Suppressor macrophage (primary cell): ENCODE data around the gene ADGRF1.
"Not testable (repeated sequence)": the region's sequence is repeated elsewhere in the genome, so short reads cannot be mapped to it uniquely, and the experiment has no call there.

Experiments used
- DNase-seq, 4 experiments: peaks; one replicate each; pipeline ENCODE4 v3.0.0-alpha.2; 2020 to 2022
- total RNA-seq, 17 experiments: gene quantifications; one replicate each; lab custom pipeline; 2026; ENCODE audit warnings: mixed read lengths in 6 of 17, inconsistent platforms in 3 of 17; lab: John Stamatoyannopoulos, UW

The ADGRF1 gene
- total RNA-seq: 0 to 4.2 (median 0) reads per million in 17 experiments

DNA sequence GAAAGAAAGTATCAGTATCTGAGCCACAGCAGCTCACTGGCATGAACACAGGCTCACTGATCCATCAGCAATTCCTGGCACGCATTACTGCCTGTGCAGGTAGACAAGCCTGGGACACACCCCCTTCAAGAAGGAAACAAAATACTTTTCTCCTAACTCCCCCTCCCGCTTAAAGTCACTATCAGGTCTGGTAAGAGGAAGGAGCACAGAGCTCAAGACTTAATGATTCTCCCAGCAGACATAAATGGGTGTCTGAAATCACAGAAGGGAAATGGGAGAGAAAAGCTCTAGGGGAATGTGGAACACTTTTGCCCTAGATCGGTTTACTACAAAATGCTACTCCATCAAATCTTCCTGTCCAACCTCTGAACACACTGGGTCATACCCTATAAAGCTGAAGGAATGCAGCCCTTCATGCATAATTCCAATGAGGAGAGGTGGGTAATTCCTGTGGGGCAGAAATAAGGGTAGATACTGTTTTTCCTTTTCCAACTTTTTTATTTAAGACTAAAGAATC lies at the start of gene ADGRF1:
TSS of gene ADGRF1 (minus strand) at position 58 of the 517 bp plus-strand sequence. CDS start 13,271 bp downstream, outside the sequence.
- DNase-seq: no peak

DNA sequence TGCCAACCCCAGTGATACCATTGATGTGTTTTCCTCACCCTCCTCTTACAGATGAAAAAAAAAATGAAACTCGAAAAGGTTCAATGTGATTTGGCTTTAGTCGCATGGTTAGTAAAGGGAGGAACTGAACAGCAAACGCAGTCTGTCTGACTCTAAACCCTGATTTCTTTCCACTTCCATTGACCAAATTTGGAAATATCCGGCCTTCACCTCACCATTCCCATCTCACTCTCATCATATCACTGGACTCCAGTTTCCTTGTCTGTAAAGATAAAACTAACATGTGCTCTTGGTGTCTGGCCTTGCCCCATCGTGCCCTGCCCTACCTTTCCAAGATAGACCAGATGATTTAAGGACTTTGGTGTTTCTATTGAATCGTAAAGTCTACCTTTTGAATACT lies 48.7 kb upstream of the ADGRF1 start:
- DNase-seq: no peak

DNA sequence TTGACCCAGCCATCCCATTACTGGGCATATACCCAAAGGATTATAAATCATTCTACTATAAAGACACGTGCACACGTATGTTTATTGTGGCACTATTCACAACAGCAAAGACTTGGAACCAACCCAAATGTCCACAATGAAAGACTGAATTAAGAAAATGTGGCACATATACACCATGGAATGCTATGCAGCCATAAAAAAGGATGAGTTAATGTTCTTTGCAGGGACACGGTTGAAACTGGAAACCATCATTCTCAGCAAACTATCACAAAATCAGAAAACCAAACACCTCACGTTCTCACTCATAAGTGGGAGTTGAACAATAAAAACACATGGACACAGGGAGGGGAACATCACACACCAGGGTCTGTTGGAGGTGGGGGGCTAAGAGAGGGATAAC lies 47.3 kb upstream of the ADGRF1 start:
- DNase-seq: not testable (repeated sequence)

DNA sequence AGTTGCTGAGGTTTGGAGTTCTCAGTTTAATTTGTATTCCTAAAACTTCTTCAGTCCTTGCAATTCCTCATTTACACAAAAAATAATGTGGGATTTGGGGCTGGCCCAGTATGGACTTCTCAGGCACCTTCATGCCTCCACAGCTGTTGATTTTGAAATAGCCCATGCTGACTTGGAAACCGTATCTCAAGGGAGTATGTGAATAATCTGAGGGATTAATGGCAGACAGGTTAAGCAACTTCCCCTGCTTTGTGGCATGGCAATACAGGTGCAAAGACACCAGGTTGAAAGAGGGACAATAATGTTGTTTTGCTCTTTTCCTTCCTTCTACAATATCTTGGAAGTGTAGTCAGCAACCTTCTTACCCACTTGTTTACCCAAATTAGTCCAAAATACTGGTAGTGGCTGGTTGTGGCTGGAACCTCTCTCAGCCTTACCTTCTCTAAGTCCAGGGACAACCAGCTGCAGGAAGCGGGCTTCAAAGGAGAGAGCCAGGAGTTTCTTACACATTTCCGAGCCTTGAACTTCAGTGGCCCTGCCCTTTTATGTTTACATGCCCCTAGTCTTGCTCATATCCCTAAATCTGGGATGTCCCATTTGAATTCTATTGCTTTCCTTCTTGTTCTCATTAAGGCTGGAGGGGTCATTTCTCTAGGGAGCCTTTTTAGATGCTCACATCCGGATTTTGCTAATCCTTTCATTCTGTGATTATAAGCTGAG lies 44.1 kb upstream of the ADGRF1 start:
- no peak for DNase-seq

DNA sequence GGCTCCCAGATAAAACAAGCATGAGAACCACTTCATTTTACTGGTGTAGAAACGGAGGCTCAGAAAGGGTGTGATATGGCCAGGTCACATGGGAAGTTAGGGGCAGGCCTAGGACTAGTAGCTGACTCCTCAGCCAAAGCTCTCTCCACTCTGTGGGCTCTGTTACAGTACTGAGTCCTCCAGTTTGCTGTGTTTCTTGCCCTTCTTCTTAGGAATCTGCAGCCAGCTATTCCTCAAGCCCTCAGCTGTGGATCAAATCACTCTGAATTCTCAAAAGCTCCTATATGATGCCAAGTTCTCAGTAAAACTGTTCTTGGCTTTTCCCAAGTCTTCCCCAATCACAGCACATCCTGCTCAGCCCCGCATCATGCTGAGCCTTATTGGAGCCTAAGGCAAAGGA lies 42.5 kb upstream of the ADGRF1 start:
- no peak for DNase-seq

DNA sequence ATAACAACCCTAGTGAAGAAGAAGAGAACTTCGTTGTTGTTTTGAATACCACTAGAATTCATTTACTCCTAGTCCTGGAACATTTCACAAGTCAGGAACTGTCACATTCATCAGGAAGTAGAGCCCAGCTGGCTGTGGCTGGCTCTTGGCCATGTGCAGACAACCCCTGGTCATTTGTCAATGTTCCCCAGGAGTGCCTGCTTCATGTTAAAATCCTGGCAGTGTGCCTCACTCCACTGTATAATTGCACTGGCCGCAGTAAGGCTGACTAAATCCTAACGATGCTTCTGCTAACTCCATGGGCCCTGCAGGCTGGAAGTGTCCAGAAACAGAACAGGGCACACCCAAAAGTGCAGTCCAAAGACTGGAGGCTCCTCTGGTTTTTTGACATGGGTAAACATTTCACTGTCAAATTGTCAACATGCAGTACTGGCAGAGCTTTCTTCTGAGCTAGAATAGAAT lies 41.5 kb upstream of the ADGRF1 start:
- peak; percentile 69 to 80 (median 76) for DNase-seq

DNA sequence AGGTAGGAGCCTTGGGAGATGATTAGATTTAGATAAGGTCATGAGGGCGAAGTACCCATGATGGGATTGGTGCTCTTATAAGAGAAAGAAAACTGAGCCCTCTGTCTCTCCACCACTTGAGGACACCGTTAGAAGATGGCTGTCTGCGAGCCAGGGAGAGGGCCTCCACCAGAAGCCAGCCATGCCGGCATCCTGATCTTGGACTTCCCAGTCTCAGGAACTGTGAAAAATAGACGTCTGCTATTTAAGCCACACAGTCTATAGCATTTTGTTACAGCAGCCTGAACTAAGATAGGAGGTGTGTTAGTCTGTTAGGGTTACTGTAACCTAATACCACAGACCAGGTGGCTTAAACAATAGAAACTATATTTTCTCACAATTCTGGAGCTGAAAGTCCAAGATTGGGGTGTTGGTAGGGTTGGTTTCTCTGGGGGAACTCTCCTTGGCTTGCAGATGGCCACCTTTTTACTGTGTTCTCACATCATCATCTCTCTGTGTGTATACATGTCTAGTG lies 38.0 kb upstream of the ADGRF1 start:
- DNase-seq: no peak

DNA sequence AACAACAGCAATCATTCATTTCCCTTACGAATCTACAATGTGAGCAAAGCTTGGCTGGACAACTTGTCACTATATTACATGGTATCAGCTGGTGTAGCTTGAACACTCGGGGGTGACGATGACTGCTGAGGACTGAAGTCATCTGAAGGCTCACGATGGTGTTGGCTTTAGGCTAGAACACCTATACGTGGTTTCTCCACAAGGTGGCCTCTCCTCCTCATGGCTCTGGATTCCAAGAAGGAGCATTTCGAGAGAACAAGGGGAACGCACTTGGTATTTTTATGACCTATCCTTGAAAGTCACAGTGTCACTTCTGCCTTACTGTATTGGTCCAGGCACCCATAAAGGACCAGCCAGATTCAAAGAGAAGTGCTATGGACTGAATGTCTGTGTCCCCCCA lies 37.5 kb upstream of the ADGRF1 start:
- DNase-seq: peak in 2 of 4 experiments; percentile 22 to 23

DNA sequence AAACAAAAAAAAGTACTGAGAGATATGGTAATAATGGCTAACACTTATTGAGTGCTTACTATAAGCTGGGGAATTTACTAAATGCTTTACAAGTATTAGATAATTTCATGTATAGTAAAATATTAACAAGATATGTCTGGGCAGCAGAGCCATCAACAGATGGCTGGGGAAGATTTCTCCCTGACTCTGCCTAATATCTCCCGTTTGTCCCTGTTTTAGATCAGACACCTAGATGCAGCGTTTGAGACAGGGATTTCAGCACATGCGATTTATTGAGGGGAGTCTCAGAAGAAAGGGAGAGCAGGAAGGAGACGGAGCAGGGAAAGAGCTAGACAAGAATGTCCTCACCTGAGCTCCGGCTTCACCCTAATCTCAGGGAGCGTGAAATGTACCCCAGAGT lies 36.9 kb upstream of the ADGRF1 start:
- no peak for DNase-seq

DNA sequence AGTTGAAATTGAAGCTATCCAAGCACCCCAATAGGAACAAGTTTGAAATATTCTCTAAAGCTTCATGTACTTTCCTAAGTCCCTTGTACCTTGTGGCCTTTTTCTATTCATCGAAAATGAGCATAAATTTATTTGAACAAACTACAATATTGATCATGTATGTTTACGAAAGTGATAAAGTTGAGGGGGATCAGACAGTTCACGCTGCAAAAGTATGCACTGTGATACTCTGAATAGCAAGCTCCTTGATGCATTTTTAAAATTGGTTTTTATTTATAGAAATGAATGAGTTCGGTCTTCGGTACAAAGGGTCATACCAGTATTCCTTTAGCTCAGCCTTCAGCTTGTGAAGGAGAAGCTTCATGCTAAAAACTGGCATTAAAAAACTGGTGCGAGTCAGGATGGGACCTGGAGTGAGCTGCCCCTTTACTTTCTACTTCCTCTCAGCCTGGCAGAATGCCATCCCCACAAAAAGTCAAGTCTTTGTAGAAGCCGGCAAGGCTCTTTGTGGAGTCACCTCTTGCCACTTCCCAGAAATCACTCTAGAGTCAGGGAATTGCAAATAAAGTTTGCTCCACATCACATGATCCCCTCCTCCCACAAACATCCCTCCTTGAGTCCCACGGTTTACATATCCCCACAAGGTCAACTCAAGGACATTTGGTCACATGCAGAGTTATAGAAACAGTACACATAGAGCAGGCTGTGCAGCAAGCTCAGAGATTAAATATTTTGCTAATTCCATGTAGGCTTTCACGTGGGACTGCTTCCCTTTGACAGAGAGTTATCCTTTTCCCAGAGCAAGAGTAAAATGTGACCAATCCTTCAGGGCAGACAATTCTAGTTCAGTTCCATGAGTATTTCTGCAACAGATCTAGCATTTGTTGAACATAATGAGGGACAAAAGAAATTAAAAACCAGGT lies 34.6 kb upstream of the ADGRF1 start:
- peak; percentile 60 to 74 (median 66) for DNase-seq

DNA sequence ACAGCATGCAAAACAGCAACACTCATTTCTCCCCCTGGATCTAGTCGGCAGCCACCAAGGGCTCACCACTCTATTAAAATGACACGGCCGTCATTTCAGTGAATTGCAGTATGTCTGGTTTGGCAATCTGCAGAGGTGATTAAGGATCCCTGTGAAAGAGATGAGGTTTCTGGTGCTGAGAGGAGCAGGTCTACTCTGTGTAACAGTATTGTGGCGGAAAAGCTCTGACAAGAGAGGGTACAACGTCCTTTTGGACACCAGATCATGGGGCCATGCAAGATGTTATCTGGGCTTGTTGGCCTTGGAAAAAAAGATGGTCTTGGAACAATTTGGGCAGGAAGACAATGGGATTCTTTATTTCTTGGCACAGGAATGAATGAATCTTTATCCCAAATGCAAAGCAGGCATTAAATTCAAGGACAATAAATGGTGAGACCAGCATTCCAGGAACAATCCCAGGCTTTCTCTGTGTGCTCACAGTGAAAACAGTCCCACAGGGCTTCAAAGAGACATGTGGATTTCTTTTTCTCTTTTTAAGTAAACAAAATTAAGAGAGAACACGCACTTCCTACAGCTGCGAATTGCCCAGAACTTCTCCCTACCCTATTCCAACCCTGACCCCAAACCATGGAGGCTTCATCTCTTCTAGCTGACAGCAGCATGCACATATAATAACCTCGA lies 33.7 kb upstream of the ADGRF1 start:
- no peak for DNase-seq

DNA sequence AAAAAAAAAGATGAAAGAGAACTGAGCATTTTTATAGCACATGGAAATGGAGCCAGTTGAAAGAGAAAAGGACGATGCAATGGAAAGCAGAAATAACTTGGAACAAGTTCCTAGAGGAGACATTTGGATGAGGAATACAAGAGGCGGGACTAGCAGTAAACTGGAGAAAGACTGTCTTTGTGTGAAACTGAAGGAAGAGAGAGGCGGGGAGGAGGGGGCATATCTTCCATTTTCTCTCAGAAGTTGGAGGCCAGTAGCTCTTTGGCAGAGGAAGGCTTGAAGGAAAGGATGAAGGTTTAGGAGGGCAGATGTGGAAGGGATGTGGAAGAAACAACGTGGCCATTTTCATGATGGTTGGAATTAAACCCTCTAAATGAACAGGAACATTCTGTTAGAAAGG lies 33.0 kb upstream of the ADGRF1 start:
- no peak for DNase-seq

DNA sequence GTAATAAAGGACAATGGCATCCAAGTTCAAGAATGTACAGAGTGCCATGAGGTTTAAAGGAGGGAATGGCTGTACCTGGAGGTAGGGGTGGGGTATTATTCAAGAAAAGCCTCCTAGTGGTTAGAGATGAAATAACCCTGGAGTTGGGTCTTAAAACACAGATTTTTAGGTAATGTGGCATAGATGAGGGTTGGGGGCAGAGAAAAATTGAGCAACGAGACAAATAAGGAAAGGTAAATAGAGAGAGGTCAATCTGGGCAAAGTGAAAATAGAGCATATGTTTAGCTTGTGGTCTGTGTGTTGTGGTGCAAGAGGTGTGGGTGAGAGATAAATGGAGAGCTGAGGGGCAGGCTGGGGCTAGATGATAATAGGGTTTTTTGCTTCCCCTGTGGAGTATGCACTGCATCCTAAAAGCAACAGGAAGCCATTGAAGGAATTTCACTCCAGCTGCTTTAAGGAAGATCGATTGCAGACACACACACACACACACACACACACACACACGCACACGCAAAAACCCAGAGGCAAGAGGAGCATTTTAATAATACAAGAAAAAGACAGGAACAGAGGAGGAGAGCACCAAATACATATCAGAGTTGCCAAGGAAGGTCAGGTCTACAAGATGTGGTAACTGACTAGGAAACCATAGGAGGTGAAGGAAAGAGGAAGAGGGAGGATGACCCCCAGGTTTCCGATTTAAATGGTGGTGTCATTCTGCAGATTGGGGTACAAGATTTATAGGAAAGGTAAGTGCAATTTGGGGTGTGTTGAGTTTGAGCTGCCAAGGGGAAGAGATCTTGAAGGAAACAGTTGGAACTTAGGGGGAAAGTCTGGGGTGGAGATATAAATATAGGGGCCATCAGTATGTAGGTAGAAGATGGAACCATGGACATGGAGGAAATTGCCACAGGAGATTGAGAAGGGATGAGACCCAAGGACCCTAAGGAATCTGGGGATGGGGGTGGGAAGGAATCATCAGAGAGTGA lies 31.3 kb upstream of the ADGRF1 start:
- peak in 1 of 4 experiments; percentile 16 for DNase-seq

DNA sequence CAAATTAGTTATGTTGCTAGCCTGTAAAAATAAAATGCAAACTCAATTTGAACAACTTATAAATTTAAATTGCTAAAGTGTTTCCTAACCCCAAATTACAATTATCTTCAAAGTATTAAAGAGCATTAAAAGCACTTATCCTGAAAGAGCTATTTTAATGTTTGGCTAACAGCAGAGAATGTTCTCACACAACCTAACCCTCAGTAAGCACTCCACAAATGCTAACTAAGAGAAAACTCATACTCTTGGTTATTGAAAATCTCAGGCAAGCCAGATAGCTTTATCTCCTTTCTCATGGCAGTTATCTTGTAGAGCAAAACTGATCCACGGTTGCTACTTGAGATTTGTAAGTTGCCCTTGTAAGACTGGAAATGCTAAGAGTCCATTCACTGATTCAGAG lies 30.5 kb upstream of the ADGRF1 start:
- no peak for DNase-seq

DNA sequence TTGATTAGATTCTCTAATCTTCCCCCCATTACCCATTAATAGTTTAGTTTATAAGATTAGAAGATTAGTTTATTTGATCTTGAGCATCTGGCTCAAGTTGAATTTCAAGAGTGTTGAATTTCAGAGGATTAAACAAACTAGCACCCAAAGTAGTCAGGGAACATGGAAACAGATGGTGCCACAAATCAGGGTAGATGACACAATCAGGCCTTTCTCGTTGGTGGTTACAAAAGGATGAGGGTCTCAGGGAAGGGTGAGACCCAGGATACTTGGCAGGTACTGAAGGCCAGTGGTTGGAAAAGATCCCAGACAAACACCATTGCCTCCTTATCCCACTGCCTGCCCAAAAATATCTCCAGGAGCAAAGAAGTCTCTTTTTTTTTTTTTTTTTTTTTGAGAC lies 29.5 kb upstream of the ADGRF1 start:
- no peak for DNase-seq

DNA sequence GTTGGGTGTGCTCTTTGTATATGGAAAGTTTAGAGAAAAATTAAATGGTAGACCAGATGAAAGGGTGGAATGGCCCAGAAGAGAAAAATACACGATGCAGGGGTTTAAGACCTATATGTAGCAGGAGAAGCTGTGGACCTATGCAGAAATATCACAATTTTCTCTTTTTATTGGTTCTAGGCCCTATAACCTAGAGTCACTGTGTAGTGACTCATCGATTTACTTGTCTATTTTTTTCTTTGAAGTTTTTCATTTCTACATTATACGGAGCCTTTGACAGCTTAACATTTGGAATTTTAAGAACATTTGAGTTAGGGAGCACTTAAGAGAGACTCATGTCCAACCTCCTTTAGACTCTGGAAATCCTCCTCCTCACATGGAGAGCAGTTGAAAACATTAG lies 28.3 kb upstream of the ADGRF1 start:
- DNase-seq: no peak

DNA sequence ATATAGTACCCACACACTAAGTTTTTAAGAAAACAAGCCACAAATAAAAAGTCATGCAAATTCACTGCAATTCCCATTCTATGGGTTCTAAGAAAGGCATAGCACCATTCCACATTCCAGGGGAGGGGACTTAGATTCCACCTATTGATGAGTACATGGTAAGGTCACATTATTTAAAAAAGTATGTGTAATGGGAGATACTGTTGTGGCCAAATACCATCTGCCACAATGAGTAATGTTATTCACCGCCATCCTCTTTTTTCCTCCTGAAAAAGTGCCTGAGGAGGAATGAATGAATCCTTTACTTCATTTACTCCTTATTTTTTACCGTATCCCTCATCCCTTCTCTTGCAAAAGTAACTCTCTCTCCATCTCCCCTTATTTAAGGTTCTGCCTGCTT lies 27.0 kb upstream of the ADGRF1 start:
- DNase-seq: no peak

DNA sequence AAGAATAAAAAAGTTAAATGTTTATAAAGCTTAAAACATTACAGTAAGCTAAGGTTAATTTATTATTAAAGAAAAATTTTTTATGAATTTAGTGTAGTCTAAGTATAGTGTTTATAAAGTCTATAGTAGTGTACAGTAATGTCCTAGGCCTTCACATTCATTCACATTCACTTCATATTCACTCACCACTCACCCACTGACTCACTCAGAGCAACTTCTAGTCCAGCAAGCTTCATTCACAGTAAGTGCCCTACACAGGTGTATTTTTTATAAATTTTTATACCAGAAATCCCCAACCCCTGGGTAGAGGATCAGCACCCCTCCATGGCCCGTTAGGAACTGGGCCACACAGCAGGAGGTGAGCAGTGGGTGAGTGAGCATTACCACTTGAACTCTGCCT lies 24.3 kb upstream of the ADGRF1 start:
- no peak for DNase-seq

DNA sequence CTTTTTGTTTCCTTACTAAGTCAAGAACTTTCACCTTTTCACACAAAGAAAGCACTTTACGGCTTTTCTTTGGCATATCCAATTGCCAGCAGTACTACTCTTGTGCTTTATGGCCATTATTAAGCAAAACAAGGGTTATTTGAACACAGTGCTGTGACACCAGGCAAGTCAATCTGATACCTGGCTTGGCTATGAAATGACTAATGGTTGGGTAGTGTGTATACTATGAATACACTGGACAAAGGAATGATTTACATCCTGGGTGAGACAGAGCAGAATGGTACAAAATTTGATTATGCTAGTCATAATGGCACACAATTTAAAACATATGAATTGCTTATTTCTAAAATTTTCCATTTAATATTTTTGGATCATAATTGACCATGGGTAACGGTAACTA lies 22.1 kb upstream of the ADGRF1 start:
- no peak for DNase-seq

DNA sequence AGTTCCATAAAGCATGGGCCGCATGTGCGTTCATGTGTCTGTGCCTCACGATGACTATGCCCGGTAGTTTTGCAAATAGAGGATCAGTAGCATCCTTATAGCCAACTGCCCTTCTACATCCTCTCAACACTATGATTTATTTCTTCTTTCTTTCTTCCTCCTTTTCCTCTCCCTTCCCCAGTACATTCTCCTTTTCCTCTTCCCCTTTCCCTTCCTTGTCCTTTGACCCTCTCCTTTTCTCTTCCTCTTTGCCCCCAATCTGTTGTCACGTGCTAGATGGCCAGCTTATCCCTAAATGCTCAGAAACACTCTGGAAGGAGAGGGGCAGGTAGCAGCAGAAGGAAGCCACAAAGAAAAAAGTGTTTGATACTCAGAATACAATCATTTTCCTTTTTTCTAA lies 20.2 kb upstream of the ADGRF1 start:
- DNase-seq: no peak
